GM21717 (cell line): Measurements from ENCODE around the gene TUNAR.

ENCODE experiments used
- ATAC-seq: cut with Tn5 transposase; IDR thresholded peaks from one replicate; pipeline ENCODE4 v1.9.1; 2021; ENCODE audit warnings: mild to moderate bottlenecking, moderate library complexity; ENCODE audit not compliant: unreplicated experiment

The TUNAR gene

GRCh38 chr14:95911456-95911855 is 34.8 kb downstream of the TUNAR start:
- ATAC-seq: no peak

- no peak for ATAC-seq
Measured at GRCh38 chr14:95915330-95915729, 38.7 kb downstream of the TUNAR start.

GRCh38 chr14:95918466-95918865 is 41.8 kb downstream of the TUNAR start:
- ATAC-seq: no peak

GRCh38 chr14:95920769-95921438 is 44.3 kb downstream of the TUNAR start:
- ATAC-seq: no peak

GRCh38 chr14:95922080-95922479 is 45.4 kb downstream of the TUNAR start:
- ATAC-seq: no peak

- no peak for ATAC-seq
Measured at GRCh38 chr14:95928751-95929150, 52.1 kb downstream of the TUNAR start.

GRCh38 chr14:95931384-95931783 is 54.8 kb downstream of the TUNAR start:
- no peak for ATAC-seq

- no peak for ATAC-seq
Measured at GRCh38 chr14:95935228-95935822, 58.7 kb downstream of the TUNAR start.

GRCh38 chr14:95936041-95936440 is 59.4 kb downstream of the TUNAR start:
- ATAC-seq: no peak

GRCh38 chr14:95939335-95939734 is 62.7 kb downstream of the TUNAR start:
- ATAC-seq: no peak

- no peak for ATAC-seq
Measured at GRCh38 chr14:95941897-95942296, 65.3 kb downstream of the TUNAR start.

GRCh38 chr14:95943699-95944098 is 67.1 kb downstream of the TUNAR start:
- ATAC-seq: no peak

GRCh38 chr14:95944462-95944861 is 67.8 kb downstream of the TUNAR start:
- no peak for ATAC-seq

- ATAC-seq: no peak
Measured at GRCh38 chr14:95946867-95947266, 70.2 kb downstream of the TUNAR start.

GRCh38 chr14:95948558-95948981 is 71.9 kb downstream of the TUNAR start:
- no peak for ATAC-seq

GRCh38 chr14:95951359-95951758 is 74.7 kb downstream of the TUNAR start:
- ATAC-seq: no peak

GRCh38 chr14:95953111-95953724 is 76.6 kb downstream of the TUNAR start:
- no peak for ATAC-seq

- no peak for ATAC-seq
Measured at GRCh38 chr14:95956601-95957460, 80.2 kb downstream of the TUNAR start.

- no peak for ATAC-seq
Measured at GRCh38 chr14:95958105-95958504, 81.5 kb downstream of the TUNAR start.

- no peak for ATAC-seq
Measured at GRCh38 chr14:95959317-95959716, 82.7 kb downstream of the TUNAR start.

GRCh38 chr14:95961481-95961880 is 84.8 kb downstream of the TUNAR start:
- ATAC-seq: no peak
